B cell (primary cell): ENCODE results near the gene UBR7.

ENCODE experiments used
- EZH2 ChIP-seq: IDR thresholded peaks from 2 replicates; pipeline ENCODE4 v1.6.1; 2012; ENCODE audit warnings: borderline replicate concordance, low read depth, mild to moderate bottlenecking, moderate library complexity, low read length; ENCODE audit not compliant: insufficient read depth, poor library complexity, severe bottlenecking
- TF ChIP-seq, protein P1 (sequence below): fragments of 200-600 bp; IDR thresholded peaks from one replicate; pipeline ENCODE4 v1.8.0; 2022; ENCODE audit warnings: antibody characterized with exemption, mild to moderate bottlenecking

- TF ChIP-seq, protein P1, sequence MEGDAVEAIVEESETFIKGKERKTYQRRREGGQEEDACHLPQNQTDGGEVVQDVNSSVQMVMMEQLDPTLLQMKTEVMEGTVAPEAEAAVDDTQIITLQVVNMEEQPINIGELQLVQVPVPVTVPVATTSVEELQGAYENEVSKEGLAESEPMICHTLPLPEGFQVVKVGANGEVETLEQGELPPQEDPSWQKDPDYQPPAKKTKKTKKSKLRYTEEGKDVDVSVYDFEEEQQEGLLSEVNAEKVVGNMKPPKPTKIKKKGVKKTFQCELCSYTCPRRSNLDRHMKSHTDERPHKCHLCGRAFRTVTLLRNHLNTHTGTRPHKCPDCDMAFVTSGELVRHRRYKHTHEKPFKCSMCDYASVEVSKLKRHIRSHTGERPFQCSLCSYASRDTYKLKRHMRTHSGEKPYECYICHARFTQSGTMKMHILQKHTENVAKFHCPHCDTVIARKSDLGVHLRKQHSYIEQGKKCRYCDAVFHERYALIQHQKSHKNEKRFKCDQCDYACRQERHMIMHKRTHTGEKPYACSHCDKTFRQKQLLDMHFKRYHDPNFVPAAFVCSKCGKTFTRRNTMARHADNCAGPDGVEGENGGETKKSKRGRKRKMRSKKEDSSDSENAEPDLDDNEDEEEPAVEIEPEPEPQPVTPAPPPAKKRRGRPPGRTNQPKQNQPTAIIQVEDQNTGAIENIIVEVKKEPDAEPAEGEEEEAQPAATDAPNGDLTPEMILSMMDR = no peak
- no peak for TF ChIP-seq EZH2
Measured at GRCh38 chr14:93231129-93231979, 24.3 kb downstream of the UBR7 start.
